Activated T-cell treated with anti-CD3 and anti-CD28 coated beads for 48 hours (primary cell): ENCODE results near the gene LRRC36.

Source experiments
- DNase-seq: peaks from one replicate; pipeline ENCODE4 v3.0.0-alpha.2; 2020; ENCODE audit warnings: low read depth

LRRC36 gene

GRCh38 chr16:67424261-67424615, 97.6 kb downstream of the LRRC36 start:
- DNase-seq = no peak

- no peak for DNase-seq
Measured at GRCh38 chr16:67425061-67425460, 98.4 kb downstream of the LRRC36 start.

GRCh38 chr16:67425580-67425979, 99.0 kb downstream of the LRRC36 start:
- DNase-seq = no peak

- DNase-seq = no peak
Measured at GRCh38 chr16:67426022-67426421, 99.4 kb downstream of the LRRC36 start.

- DNase-seq = no peak
Measured at GRCh38 chr16:67426950-67427349, 100.3 kb downstream of the LRRC36 start.

- DNase-seq = peak; percentile 55
Measured at GRCh38 chr16:67428146-67428731, 101.6 kb downstream of the LRRC36 start.

GRCh38 chr16:67429053-67429798, 102.6 kb downstream of the LRRC36 start:
- no peak for DNase-seq

- DNase-seq = no peak
Measured at GRCh38 chr16:67429799-67430503, 103.3 kb downstream of the LRRC36 start.

GRCh38 chr16:67430504-67430976, 103.9 kb downstream of the LRRC36 start:
- peak; percentile 39 for DNase-seq

- DNase-seq = peak; percentile 18
Measured at GRCh38 chr16:67430977-67431774, 104.6 kb downstream of the LRRC36 start, which contains the start of gene HSD11B2. TSS of gene HSD11B2 (plus strand) at chr16:67431121. CDS start at chr16:67431249, 128 bp downstream.

- no peak for DNase-seq
Measured at GRCh38 chr16:67431775-67432505, 105.3 kb downstream of the LRRC36 start.

- no peak for DNase-seq
Measured at GRCh38 chr16:67432506-67432890, 105.9 kb downstream of the LRRC36 start.

- DNase-seq = no peak
Measured at GRCh38 chr16:67433131-67433719, 106.6 kb downstream of the LRRC36 start.
